HepG2 (cell line): ENCODE measurements around the gene TMEM255B. TPM values are rescaled to one million over a fixed set of nuclear protein-coding genes. Genes with fewer than 3 reads are reported as not detected.
A peak's percentile ranks its signal among the peaks of the same experiment; 100 is the strongest.

ENCODE experiments used
- ATAC-seq: fragments of 200-7000 bp; cut with Tn5 transposase; 3 replicates; pipeline ENCODE4 v1.9.1; 2020; ENCODE audit warnings: mild to moderate bottlenecking, moderate library complexity
- BruUV-seq: library from RNA; stranded (reverse); fragments of 400-500 nt; replicated peaks from 2 replicates; lab custom pipeline; 2021; lab: Mats Ljungman, UMichigan
- CTCF ChIA-PET: fragments of 300-600 bp; formaldehyde crosslinking; extraction: SDS; loops from one replicate; lab custom pipeline; 2021; ENCODE audit warnings: low total read pairs, inconsistent platforms, low intra/inter-chr PET ratio; lab: Yijun Ruan, JAX
- POLR2A ChIA-PET: fragments of 350-600 bp; sonication (Branson Sonifier 250); formaldehyde crosslinking; loops from one replicate; lab custom pipeline; 2020; ENCODE audit warnings: antibody characterized with exemption, inconsistent platforms; lab: Yijun Ruan, JAX
- DNase-seq: peaks from one replicate; pipeline ENCODE4 v3.0.0-alpha.2; 2015; ENCODE audit warnings: low spot score
- FAIRE-seq: peaks from 3 replicates; lab custom pipeline; 2011; peaks lifted over from hg19 to GRCh38; lab: Jason Lieb, UNC
- H2AFZ ChIP-seq: one replicate; pipeline ENCODE4 v1.6.1; 2011; ENCODE audit warnings: low read length, inconsistent platforms
- H3K27ac ChIP-seq: fragments of 300-600 bp; 3 replicates; pipeline ENCODE4 v1.8.0; 2011; ENCODE audit warnings: mixed run types, mild to moderate bottlenecking, mixed read lengths, low read length, inconsistent platforms; ENCODE audit not compliant: insufficient read depth; ENCODE audit errors: extremely low read length
- H3K27me3 ChIP-seq, 2 experiments: fragments of 200-600 bp in 1 of 2; 2 replicates in 1 of 2; 3 replicates in 1 of 2; pipeline versions ENCODE4 v1.6.0 to v1.8.0; 2011; ENCODE audit warnings: low read length in 2 of 2, mild to moderate bottlenecking in 2 of 2, moderate library complexity in 2 of 2, inconsistent platforms in 1 of 2; ENCODE audit not compliant: insufficient read depth in 2 of 2, control insufficient read depth in 1 of 2
- H3K36me3 ChIP-seq, 2 experiments: fragments of 200-600 bp in 1 of 2; replicated peaks in 1 of 2; 2 replicates in 1 of 2; 3 replicates in 1 of 2; pipeline versions ENCODE4 v1.5.1 to v1.8.0; 2011; ENCODE audit warnings: low read length in 2 of 2, inconsistent platforms in 1 of 2; ENCODE audit not compliant: insufficient read depth in 2 of 2, control insufficient read depth in 1 of 2
- H3K4me1 ChIP-seq: 2 replicates; pipeline ENCODE4 v1.5.1; 2012; ENCODE audit warnings: low read length, inconsistent platforms; ENCODE audit not compliant: insufficient read depth
- H3K4me2 ChIP-seq: 2 replicates; pipeline ENCODE4 v1.6.0; 2011; ENCODE audit warnings: low read depth, low read length, inconsistent platforms
- H3K4me3 ChIP-seq, 3 experiments: fragments of 200-600 bp in 1 of 3; sonication (generic), shearing (Covaris generic) in 1 of 3; replicated peaks in 1 of 3; 2 replicates each; pipeline ENCODE4 v1.5.1; 2011 to 2016; ENCODE audit warnings: low read length in 3 of 3, inconsistent platforms in 2 of 3, low read depth in 2 of 3, mild to moderate bottlenecking in 2 of 3, control low read depth in 1 of 3, mixed read lengths in 1 of 3; ENCODE audit not compliant: insufficient read depth in 1 of 3
- H3K79me2 ChIP-seq: one replicate; pipeline ENCODE4 v1.6.1; 2011; ENCODE audit warnings: low read length, inconsistent platforms; ENCODE audit not compliant: insufficient read depth
- H3K9ac ChIP-seq: 2 replicates; pipeline ENCODE4 v1.6.0; 2011; ENCODE audit warnings: mild to moderate bottlenecking, low read depth, low read length, inconsistent platforms; ENCODE audit not compliant: insufficient read depth
- H3K9me3 ChIP-seq: 2 replicates; pipeline ENCODE4 v1.5.1; 2012; ENCODE audit warnings: mild to moderate bottlenecking, low read length
- H4K20me1 ChIP-seq: 2 replicates; pipeline ENCODE4 v1.6.0; 2011; ENCODE audit warnings: inconsistent platforms, mild to moderate bottlenecking, low read length, moderate library complexity; ENCODE audit not compliant: insufficient read depth
- AKAP8 ChIP-seq: sonication (generic); formaldehyde crosslinking; IDR thresholded peaks from 2 replicates; pipeline ENCODE4 v1.5.1; 2020; ENCODE audit warnings: mild to moderate bottlenecking, missing genetic modification reagents
- HCFC1 ChIP-seq: fragments of 150-350 bp; IDR thresholded peaks from 2 replicates; pipeline ENCODE4 v1.6.1; 2014; ENCODE audit warnings: low read depth, low read length
- KDM2A ChIP-seq: sonication (generic); formaldehyde crosslinking; IDR thresholded peaks from 2 replicates; pipeline ENCODE4 v1.4.0; 2020; ENCODE audit warnings: low read depth, missing genetic modification reagents, borderline replicate concordance
- MYNN ChIP-seq: sonication (generic); formaldehyde crosslinking; IDR thresholded peaks from 2 replicates; pipeline ENCODE4 v1.4.0; 2020; ENCODE audit warnings: mild to moderate bottlenecking, low read depth, missing genetic modification reagents
- RAD21 ChIP-seq: fragments of 450-650 bp; formaldehyde crosslinking; IDR thresholded peaks from 2 replicates; pipeline ENCODE4 v1.5.0; 2020; ENCODE audit warnings: mild to moderate bottlenecking
- SMC3 ChIP-seq: IDR thresholded peaks from 2 replicates; pipeline ENCODE4 v1.6.1; 2011; ENCODE audit warnings: low read length, improper control_type of control experiment
- TCF7 ChIP-seq: sonication (generic); IDR thresholded peaks from 2 replicates; pipeline ENCODE4 v1.6.1; 2016; ENCODE audit warnings: antibody characterized with exemption, low read depth
- THYN1 ChIP-seq: sonication (generic); formaldehyde crosslinking; IDR thresholded peaks from 2 replicates; pipeline ENCODE4 v1.8.1; 2023; ENCODE audit warnings: low read depth, mild to moderate bottlenecking, moderate library complexity, missing genetic modification reagents, borderline replicate concordance
- ZNF607 ChIP-seq: sonication (generic); formaldehyde crosslinking; IDR thresholded peaks from 2 replicates; pipeline ENCODE4 v1.5.1; 2020; ENCODE audit warnings: missing genetic modification reagents, mild to moderate bottlenecking, borderline replicate concordance
- ZNF7 ChIP-seq: IDR thresholded peaks from 2 replicates; pipeline ENCODE4 v1.6.1; 2016; ENCODE audit warnings: missing biosample characterization, missing genetic modification reagents
- WGBS: methylation state at CpG from one replicate; pipeline ENCODE4 v1.1.6; 2017; ENCODE audit warnings: low lambda C conversion rate; 5-methylcytosine and 5-hydroxymethylcytosine counted together
- in situ Hi-C: cut with HindIII; loops from 2 replicates; pipeline ENCODE4 v1.10.0; 2017; ENCODE audit warnings: low pct_unique_long_range_greater_than_20kb; ENCODE audit not compliant: extremely low pct_ligation_motif_present
- intact Hi-C: fragments of 100-400 bp; cut with micrococcal nuclease; formaldehyde crosslinking; loops from one replicate; pipeline ENCODE4 v1.10.0; 2022; ENCODE audit not compliant: unreplicated experiment
- polyA plus RNA-seq, 8 experiments: library from polyadenylated mRNA; depleted of rRNA in 3 of 8; stranded (reverse) in 7 of 8; unstranded in 1 of 8; fragments of >200 nt; fragmentation: Illumina TruSeq in 4 of 8; extraction: Trizol in 4 of 8; gene quantifications; 2 replicates each; pipeline versions ENCODE4 v1.2.1 to v1.2.3, GENCODE V29; 2011 to 2016; ENCODE audit warnings: low read depth in 4 of 8, missing spikeins in 1 of 8, mixed read lengths in 1 of 8; ENCODE audit not compliant: insufficient read depth in 1 of 8
- total RNA-seq, 5 experiments: library from RNA; depleted of rRNA; stranded (reverse); fragments of >200 nt; fragmentation: Illumina TruSeq; extraction: Trizol; gene quantifications; 2 replicates each; pipeline ENCODE4 v1.2.3, GENCODE V29; 2016; ENCODE audit warnings: low read depth in 1 of 5
- TF ChIP-seq, protein P1 (sequence below): IDR thresholded peaks from 2 replicates; pipeline ENCODE4 v1.4.0; 2020; ENCODE audit warnings: mild to moderate bottlenecking, missing genetic modification reagents
- TF ChIP-seq, protein P2 (sequence below): sonication (generic); formaldehyde crosslinking; IDR thresholded peaks from 2 replicates; pipeline ENCODE4 v1.4.0; 2020; ENCODE audit warnings: missing genetic modification reagents
- TF ChIP-seq, protein P3 (sequence below): IDR thresholded peaks from 2 replicates; pipeline ENCODE4 v1.6.1; 2016

TMEM255B gene
- total and polyA plus RNA-seq, 2 of the 13 experiments (the other 11 are each of a cell fraction or from before 2014, with no cell fraction given): not detected

DNA sequence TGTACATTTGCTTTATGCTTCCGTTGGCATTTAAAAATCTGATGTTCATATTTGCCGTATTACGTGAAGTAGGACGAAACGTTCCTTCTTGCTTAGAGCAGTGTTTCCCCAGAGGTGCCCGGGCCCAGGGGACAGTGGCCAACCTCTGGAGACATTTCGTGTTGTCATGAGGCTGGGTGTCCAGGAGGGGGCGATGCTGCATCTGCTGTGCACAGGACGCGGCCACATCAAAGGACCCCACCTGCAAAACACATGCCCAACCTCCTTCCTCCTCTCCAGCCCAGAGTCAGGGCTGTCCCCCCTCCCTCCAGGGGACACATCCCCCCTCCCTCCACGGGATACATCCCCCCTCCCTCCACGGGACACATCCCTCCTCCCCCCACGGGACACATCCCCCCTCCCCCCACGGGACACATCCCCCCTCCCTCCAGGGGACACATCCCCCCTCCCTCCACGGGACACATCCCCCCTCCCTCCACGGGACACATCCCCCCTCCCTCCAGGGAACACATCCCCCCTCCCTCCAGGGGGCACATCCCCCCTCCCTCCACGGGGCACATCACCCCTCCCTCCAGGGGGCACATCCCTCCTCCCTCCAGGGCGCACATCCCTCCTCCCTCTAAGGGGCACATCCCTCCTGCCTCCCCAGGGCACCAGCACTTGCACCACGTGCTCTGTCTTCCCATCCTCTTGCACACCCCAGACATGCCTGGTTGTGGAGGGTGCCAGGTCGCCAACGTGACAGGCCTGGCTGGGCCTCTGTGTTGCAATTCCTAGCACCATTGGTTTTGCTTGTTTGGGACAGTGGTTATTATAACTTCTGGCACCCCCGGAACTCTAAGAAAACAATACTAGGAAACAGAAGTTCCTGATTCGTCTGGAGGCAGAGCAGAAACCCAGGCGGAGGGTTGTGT, 58.2 kb downstream of the TMEM255B start:
- no peak overlapping the region for H3K9ac ChIP-seq
- in situ Hi-C loops (loop anchor here (5.0 kb wide), 1 partner anchor 85 kb away; no protein-coding TSS in a partner anchor), intact Hi-C loops (loop anchor here (2.0 kb wide), 1 partner anchor 88 kb away; no protein-coding TSS in a partner anchor)
- POLR2A ChIA-PET: no interaction called here
- ATAC-seq (peak; percentile 61), FAIRE-seq (peak; percentile 79), DNase-seq (peak; percentile 76)
- no peaks in the 10 kb centered on the region for H3K9me3 ChIP-seq
- no peaks in the 10 kb centered on the region for H4K20me1 ChIP-seq
- H3K36me3 ChIP-seq: no peaks in the 10 kb centered on the region
- no peak overlapping the region for H2AFZ ChIP-seq
- H3K4me3 ChIP-seq: no peak overlapping the region
- H3K4me2 ChIP-seq: no peak overlapping the region
- BruUV-seq: no TSS peak
- 16% methylated on average over 17 of the region's 24 CpGs for WGBS
- no peaks in the 10 kb centered on the region for H3K79me2 ChIP-seq
- peaks cover 9 to 19% of the 10 kb centered on the region in 2 experiments; a peak in 4 of 5 replicates for H3K27me3 ChIP-seq
- no peak overlapping the region for H3K27ac ChIP-seq
- peaks cover 12% of the 10 kb centered on the region; the same call in 1 of the 2 replicates for H3K4me1 ChIP-seq
- CTCF ChIA-PET: interaction anchor here (0.7 to 1.7 kb wide), 3 partner anchors 87 to 409 kb away, joined by 4 to 12 read pairs (median 6); no protein-coding TSS in a partner anchor
- TF ChIP-seq SMC3 (peak; percentile 72), TCF7 (peak; percentile 94), HCFC1 (no peak), ZNF607 (CRISPR knock-in tag) (no peak), AKAP8 (CRISPR knock-in tag) (no peak), KDM2A (peak; percentile 90), THYN1 (CRISPR knock-in tag) (no peak), ZNF7 (CRISPR knock-in tag) (no peak), RAD21 (peak; percentile 87), MYNN (CRISPR knock-in tag) (no peak)
- TF ChIP-seq, protein P1, sequence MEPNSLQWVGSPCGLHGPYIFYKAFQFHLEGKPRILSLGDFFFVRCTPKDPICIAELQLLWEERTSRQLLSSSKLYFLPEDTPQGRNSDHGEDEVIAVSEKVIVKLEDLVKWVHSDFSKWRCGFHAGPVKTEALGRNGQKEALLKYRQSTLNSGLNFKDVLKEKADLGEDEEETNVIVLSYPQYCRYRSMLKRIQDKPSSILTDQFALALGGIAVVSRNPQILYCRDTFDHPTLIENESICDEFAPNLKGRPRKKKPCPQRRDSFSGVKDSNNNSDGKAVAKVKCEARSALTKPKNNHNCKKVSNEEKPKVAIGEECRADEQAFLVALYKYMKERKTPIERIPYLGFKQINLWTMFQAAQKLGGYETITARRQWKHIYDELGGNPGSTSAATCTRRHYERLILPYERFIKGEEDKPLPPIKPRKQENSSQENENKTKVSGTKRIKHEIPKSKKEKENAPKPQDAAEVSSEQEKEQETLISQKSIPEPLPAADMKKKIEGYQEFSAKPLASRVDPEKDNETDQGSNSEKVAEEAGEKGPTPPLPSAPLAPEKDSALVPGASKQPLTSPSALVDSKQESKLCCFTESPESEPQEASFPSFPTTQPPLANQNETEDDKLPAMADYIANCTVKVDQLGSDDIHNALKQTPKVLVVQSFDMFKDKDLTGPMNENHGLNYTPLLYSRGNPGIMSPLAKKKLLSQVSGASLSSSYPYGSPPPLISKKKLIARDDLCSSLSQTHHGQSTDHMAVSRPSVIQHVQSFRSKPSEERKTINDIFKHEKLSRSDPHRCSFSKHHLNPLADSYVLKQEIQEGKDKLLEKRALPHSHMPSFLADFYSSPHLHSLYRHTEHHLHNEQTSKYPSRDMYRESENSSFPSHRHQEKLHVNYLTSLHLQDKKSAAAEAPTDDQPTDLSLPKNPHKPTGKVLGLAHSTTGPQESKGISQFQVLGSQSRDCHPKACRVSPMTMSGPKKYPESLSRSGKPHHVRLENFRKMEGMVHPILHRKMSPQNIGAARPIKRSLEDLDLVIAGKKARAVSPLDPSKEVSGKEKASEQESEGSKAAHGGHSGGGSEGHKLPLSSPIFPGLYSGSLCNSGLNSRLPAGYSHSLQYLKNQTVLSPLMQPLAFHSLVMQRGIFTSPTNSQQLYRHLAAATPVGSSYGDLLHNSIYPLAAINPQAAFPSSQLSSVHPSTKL (CRISPR knock-in tag): no peak
- TF ChIP-seq, protein P2, sequence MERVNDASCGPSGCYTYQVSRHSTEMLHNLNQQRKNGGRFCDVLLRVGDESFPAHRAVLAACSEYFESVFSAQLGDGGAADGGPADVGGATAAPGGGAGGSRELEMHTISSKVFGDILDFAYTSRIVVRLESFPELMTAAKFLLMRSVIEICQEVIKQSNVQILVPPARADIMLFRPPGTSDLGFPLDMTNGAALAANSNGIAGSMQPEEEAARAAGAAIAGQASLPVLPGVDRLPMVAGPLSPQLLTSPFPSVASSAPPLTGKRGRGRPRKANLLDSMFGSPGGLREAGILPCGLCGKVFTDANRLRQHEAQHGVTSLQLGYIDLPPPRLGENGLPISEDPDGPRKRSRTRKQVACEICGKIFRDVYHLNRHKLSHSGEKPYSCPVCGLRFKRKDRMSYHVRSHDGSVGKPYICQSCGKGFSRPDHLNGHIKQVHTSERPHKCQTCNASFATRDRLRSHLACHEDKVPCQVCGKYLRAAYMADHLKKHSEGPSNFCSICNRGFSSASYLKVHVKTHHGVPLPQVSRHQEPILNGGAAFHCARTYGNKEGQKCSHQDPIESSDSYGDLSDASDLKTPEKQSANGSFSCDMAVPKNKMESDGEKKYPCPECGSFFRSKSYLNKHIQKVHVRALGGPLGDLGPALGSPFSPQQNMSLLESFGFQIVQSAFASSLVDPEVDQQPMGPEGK: peak; percentile 65
- TF ChIP-seq, protein P3, sequence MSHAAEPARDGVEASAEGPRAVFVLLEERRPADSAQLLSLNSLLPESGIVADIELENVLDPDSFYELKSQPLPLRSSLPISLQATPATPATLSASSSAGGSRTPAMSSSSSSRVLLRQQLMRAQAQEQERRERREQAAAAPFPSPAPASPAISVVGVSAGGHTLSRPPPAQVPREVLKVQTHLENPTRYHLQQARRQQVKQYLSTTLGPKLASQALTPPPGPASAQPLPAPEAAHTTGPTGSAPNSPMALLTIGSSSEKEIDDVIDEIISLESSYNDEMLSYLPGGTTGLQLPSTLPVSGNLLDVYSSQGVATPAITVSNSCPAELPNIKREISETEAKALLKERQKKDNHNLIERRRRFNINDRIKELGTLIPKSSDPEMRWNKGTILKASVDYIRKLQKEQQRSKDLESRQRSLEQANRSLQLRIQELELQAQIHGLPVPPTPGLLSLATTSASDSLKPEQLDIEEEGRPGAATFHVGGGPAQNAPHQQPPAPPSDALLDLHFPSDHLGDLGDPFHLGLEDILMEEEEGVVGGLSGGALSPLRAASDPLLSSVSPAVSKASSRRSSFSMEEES (CRISPR knock-in tag): no peak
